Activated T-helper 2 cell treated with anti-CD3 and anti-CD28 coated beads, Interferon-gamma antibody, Interleukin-2, Interleukin-4, amounts not matched to agents 10 μg/mL and 5 μg/mL and 100 μg/mL, durations not matched to agents 14 hours and 24 hours and 36 hours (primary cell): ENCODE measurements around the gene BDKRB2. TPM values are rescaled to one million over a fixed set of nuclear protein-coding genes. Genes with fewer than 3 reads are reported as not detected.

ENCODE experiments used
- DNase-seq: peaks from one replicate; pipeline ENCODE4 v3.0.0; 2021; ENCODE audit warnings: low spot score
- H3K27ac Mint-ChIP-seq: one replicate; pipeline ENCODE4 v1.8.0; 2021; ENCODE audit warnings: mixed read lengths
- H3K27me3 Mint-ChIP-seq: one replicate; pipeline ENCODE4 v1.8.0; 2021; ENCODE audit warnings: low read depth, mixed read lengths
- H3K36me3 Mint-ChIP-seq: one replicate; pipeline ENCODE4 v1.8.0; 2021; ENCODE audit warnings: low read depth, mixed read lengths
- H3K4me1 Mint-ChIP-seq: one replicate; pipeline ENCODE4 v1.8.0; 2021; ENCODE audit warnings: low read depth, mixed read lengths
- H3K4me3 Mint-ChIP-seq: one replicate; pipeline ENCODE4 v1.8.0; 2021; ENCODE audit warnings: low read depth, mild to moderate bottlenecking, moderate library complexity, mixed read lengths
- H3K9me3 Mint-ChIP-seq: one replicate; pipeline ENCODE4 v1.8.0; 2021; ENCODE audit warnings: mixed read lengths
- intact Hi-C: fragments of 100-400 bp; cut with micrococcal nuclease; formaldehyde crosslinking; loops from one replicate; pipeline ENCODE4 v1.15.1; 2023
- total RNA-seq: library from RNA; stranded (reverse); gene quantifications from 2 replicates; pipeline ENCODE4 v1.2.3, GENCODE V29; 2022

BDKRB2 gene
- total RNA-seq, 1 donor from 2014 or later, result not detected

DNA sequence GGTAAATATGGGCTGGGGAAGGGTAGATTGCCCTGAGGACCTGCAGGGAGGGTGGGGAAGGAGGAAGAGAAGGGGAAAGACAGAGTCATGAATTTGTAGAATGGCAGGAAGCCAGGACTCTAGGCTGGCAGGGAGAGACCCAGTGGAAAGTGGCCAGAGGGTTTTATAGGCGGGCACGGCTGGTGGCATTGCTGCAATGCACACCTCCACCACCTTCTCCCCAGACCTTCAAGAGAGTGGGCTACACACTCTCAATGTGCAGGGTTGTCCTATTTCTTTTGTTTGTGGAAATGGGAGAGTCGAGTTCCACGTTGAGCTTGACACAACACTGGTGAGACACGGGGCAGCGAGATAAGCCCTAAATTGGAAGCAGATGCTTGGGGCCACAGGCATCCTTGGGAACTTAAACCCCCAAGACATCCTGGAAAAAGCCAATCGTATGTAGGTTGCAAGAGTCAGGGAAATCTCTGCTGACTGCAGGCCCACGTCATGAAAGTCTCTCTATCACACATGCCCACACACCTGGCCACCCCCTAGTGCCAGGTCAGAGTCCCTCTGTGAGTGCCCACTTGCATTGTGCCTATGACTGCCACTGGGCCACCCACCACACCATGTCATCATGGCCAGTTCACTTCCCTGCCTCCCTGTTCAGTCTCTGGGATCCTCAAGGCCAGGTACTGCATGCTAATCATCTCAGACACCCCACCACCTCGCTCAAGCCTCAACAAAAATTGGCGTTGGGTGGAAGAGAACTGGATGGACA lies 38.0 kb upstream of the BDKRB2 start:
- intact Hi-C loops, result no loop called here
- H3K4me3 Mint-ChIP-seq, result no peak overlapping the region
- no peak overlapping the region for H3K27ac Mint-ChIP-seq
- no peaks in the 10 kb centered on the region for H3K4me1 Mint-ChIP-seq
- H3K36me3 Mint-ChIP-seq, result no peaks in the 10 kb centered on the region
- DNase-seq, result no peak
- no peaks in the 10 kb centered on the region for H3K27me3 Mint-ChIP-seq
- H3K9me3 Mint-ChIP-seq, result no peaks in the 10 kb centered on the region

DNA sequence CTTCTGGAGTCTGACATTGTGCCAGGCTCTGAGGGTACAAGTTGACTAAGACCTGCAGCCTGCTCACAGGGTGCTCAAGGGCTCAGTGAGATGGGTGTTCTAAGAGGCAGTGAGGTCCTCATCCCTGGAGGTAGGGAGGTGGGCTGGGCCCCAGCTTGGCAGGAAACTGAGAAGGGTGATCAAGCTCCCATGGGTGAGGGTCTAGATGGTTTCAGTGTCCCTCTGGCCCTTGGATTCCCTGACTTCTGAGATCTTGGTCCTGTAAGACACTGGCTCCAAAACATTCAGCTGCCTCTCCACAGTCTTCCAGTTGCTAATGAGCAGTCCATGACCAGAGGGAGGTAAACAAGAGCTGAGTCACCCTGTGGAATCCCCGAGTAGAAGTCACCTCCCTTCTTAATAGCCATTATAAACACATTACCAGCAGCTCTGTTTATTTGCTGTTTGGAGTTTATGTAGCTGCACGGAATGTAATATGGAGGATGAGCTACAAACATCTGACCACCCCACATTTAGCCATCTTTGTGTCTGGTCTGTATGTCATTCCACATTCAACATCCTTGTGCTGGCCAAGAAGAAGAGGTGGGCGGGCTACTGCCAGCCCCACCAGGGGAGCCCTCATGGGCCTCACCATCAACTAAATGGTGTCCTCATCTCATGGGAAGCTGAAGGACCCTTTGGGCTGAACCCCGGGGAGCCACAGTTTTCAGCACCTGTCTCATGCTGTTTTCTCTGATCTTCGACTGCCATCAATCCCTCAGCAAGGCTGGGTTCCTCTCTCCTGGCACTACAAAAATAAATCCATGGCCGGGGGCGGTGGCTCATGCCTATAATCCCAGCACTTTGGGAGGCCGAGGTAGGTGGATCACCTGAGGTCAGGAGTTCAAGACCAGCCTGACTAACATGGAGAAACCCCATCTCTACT lies 37.2 kb upstream of the BDKRB2 start:
- H3K9me3 Mint-ChIP-seq, result no peaks in the 10 kb centered on the region
- no peak overlapping the region for H3K4me3 Mint-ChIP-seq
- DNase-seq, result no peak
- no peak overlapping the region for H3K27ac Mint-ChIP-seq
- no peaks in the 10 kb centered on the region for H3K4me1 Mint-ChIP-seq
- intact Hi-C loops, result no loop called here
- H3K27me3 Mint-ChIP-seq, result no peaks in the 10 kb centered on the region
- H3K36me3 Mint-ChIP-seq, result no peaks in the 10 kb centered on the region

DNA sequence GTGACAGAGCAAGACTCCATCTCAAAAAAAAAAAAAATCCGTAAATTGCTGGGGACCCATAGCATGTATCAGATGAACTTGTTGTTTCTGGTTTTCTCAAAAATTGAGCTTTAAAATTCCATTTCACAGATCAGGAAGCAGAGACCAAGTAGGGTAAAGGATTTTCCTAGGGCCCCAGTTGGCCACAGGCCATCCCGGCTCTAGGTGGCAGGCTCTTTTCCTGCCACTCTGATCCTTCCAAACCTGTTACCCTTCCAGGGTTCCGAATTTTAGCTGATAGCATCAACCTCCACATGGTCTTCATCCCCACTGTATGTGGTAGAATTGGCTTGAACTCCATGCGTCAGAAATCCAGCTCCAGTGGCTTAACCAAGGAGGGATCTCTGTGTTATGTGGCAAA lies 36.1 kb upstream of the BDKRB2 start:
- Mint-ChIP-seq H3K4me1 (no peaks in the 10 kb centered on the region), H3K27ac (no peak overlapping the region), H3K36me3 (no peaks in the 10 kb centered on the region), H3K9me3 (no peaks in the 10 kb centered on the region), H3K27me3 (no peaks in the 10 kb centered on the region), H3K4me3 (no peak overlapping the region)
- no peak for DNase-seq
- intact Hi-C loops, result no loop called here

DNA sequence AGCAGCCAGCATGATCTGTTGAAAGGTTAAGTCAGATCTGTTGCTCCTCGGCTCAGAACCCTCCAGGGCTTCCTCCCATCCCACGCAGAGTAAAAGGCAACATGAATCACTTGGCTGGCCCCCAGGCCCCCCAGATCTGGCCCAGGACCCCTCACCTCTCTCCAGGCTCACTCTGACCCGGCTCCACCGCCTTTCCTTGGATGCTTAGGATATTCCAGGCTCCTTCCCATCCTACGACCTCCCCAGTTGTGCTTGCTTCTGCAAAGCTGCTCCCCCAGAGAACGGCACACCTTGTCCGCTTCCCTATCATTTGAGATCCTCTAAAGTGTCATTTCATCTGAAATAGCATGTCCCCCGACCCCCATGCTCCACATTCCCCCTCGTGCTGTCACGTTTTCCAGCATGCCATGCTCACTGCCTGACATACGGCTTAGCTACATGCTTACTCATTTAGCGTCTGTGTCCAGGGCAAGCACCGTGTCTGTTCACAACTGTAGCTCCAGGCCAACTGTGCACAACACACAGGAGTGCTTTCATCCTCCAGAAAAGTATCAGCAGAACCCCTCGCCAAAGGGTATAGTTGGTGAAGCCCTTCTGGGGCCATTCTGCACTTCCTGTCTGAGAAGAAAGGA lies 33.6 kb upstream of the BDKRB2 start:
- H3K27me3 Mint-ChIP-seq, result no peaks in the 10 kb centered on the region
- H3K27ac Mint-ChIP-seq, result no peak overlapping the region
- H3K4me1 Mint-ChIP-seq, result no peaks in the 10 kb centered on the region
- no peaks in the 10 kb centered on the region for H3K36me3 Mint-ChIP-seq
- no peak overlapping the region for H3K4me3 Mint-ChIP-seq
- intact Hi-C loops, result no loop called here
- H3K9me3 Mint-ChIP-seq, result no peaks in the 10 kb centered on the region
- no peak for DNase-seq

DNA sequence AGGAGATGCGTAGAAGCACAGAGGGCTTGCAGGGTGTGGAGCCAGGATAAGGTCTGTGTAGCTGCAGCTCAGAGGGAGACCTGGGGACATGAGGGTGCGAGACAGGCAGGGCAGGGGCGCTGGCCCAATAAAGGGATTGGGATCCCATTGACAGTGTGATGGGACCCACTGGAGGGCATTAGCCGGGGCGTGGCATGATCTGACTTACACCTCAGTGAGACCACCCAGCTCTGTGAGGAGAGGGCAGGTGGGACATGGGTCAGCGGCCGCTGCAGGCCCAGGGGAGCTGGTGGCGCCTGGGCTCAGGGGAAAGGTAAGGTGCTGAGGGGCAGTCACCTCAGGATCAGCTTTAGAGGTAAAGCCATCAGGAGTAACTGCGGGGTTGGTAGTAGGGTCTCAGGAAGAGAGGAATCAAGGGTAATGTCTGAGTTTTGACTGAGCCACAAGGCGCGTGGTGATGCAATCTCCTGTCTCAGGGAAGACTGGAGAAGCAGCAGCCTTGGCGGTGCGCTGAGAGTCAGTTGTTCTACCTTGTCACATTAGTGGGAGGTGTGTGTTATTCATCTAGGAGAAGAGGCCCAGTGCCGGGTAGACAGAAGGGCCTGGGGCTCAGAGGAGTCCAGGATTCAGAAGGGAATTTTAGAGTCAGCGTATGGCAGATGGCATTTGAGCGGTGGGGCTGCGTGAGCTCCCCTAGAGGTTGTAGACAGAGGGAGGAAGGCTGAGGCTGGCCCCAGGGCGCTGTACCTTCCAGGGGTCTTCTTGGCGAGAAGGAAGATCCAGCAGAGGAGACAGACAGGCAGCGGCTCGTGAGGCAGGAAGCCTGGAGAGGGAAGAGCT lies 30.8 kb upstream of the BDKRB2 start:
- no peaks in the 10 kb centered on the region for H3K27me3 Mint-ChIP-seq
- no peaks in the 10 kb centered on the region for H3K4me1 Mint-ChIP-seq
- H3K36me3 Mint-ChIP-seq, result no peaks in the 10 kb centered on the region
- H3K4me3 Mint-ChIP-seq, result no peak overlapping the region
- no peak for DNase-seq
- intact Hi-C loops, result no loop called here
- H3K9me3 Mint-ChIP-seq, result no peaks in the 10 kb centered on the region
- H3K27ac Mint-ChIP-seq, result no peak overlapping the region

DNA sequence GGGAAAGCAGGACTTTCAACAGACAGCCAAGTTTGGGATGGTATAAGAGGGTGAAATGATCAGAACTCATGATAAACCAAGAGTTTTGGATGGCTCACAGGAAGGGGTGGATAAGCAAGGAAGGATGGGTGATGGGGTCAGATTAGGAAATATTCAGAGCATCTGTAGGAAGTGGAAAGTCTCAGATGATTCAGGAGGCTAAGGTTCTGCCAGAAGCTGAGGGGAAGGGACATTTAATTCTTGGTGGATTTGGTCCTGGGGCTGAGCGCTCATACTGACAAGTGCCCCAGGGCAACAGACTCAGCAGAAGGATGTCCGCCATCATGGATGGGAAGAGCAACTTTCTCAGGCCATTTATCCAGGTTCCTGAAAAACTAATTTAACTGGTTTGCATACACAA lies 28.4 kb upstream of the BDKRB2 start:
- no peak for DNase-seq
- Mint-ChIP-seq H3K4me1 (no peaks in the 10 kb centered on the region), H3K36me3 (no peaks in the 10 kb centered on the region), H3K9me3 (no peaks in the 10 kb centered on the region), H3K4me3 (no peak overlapping the region), H3K27ac (no peak overlapping the region), H3K27me3 (no peaks in the 10 kb centered on the region)
- intact Hi-C loops, result no loop called here

DNA sequence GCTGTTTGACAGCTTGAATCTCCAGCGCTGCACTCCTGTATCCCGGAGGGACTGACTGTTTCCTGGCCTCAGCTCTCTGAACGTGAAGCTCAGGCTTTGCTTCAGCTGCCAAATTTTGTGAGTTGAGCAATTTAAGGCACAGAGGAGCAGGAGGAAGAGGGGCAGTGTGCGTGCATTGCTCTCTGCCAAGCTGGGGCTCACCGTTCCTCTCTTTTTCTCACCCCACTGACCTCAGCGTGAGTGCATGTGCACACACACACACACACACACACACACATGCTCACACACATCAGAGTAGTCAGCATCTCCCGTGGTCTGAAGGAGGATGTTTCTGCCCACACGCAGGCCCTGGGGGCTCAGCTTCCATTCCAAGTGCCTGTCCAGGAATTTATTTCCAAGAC lies 27.8 kb upstream of the BDKRB2 start:
- Mint-ChIP-seq H3K27me3 (no peaks in the 10 kb centered on the region), H3K36me3 (no peaks in the 10 kb centered on the region), H3K9me3 (no peaks in the 10 kb centered on the region), H3K27ac (no peak overlapping the region), H3K4me1 (no peaks in the 10 kb centered on the region), H3K4me3 (no peak overlapping the region)
- intact Hi-C loops, result no loop called here
- no peak for DNase-seq

DNA sequence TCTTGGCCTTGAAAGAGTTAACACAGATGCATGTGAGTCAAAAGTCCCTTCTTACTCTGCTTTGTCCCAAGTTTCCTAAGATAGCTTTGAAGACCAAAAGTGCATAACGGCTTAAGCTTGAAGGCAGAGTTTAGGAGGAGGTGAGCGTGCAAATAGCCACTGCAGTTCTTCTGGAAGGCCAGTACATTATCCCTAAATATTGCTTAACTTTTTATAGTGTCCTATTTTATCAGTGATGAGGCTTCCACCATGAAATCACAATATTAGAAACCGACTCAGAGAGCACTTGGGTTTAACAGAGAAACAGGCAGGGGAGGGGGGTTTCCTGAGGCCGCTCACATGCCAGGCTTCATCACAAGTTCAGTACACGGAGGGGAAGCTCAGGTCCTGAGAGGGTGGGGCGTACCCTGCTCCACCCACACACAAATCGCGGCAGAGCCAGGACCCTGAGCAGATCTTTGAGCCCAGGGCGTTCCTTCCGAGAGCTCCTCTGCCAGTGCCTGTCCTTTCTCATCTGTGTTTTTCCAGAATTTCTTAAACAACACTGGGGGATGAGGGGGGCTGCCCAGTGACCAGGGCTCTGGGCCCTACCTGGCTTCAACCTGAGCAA lies 26.8 kb upstream of the BDKRB2 start:
- H3K27me3 Mint-ChIP-seq, result no peaks in the 10 kb centered on the region
- H3K36me3 Mint-ChIP-seq, result no peaks in the 10 kb centered on the region
- no peak overlapping the region for H3K4me3 Mint-ChIP-seq
- H3K4me1 Mint-ChIP-seq, result no peaks in the 10 kb centered on the region
- intact Hi-C loops, result no loop called here
- H3K27ac Mint-ChIP-seq, result no peak overlapping the region
- H3K9me3 Mint-ChIP-seq, result no peaks in the 10 kb centered on the region
- no peak for DNase-seq

DNA sequence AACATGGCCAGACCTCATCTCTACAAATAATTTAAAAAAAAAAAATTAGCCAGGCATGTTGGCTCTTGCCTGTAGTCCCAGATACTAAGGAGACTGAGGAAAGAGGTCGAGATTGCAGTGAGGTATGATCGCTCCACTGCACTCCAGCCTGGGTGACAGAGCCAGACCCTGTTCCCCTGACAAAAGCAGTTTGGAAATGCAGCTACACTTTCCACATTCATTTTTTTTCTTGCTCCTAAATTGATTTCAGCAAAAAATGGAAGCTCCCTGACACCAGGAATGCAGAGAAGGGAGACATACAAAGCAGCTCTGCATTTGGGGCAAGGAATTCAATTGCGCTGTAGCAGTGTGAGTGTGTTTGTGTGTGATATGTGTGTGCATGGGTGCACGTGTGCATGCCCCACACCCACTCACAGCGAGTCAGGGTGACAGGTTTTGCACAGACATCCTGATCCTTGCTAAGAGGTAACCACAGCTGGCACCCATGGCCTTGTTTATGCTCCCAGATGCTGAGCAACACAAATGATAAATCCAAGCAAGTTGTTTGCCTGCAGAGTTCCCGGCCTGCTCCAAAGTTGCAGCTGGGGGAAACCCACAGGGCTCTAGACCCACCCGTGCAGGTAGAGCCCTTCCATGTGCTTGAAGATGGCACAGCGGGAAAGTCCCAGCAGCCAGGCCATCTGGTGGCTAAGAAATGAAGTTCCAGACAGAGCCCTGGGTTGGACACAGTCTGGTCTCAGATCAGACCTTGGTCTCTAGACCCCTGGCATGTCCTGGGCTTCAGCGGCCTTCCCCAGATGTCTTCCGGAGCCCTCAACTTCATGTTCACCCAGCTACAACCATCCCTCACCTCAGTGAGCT lies 25.9 kb upstream of the BDKRB2 start:
- DNase-seq, result no peak
- intact Hi-C loops, result no loop called here

DNA sequence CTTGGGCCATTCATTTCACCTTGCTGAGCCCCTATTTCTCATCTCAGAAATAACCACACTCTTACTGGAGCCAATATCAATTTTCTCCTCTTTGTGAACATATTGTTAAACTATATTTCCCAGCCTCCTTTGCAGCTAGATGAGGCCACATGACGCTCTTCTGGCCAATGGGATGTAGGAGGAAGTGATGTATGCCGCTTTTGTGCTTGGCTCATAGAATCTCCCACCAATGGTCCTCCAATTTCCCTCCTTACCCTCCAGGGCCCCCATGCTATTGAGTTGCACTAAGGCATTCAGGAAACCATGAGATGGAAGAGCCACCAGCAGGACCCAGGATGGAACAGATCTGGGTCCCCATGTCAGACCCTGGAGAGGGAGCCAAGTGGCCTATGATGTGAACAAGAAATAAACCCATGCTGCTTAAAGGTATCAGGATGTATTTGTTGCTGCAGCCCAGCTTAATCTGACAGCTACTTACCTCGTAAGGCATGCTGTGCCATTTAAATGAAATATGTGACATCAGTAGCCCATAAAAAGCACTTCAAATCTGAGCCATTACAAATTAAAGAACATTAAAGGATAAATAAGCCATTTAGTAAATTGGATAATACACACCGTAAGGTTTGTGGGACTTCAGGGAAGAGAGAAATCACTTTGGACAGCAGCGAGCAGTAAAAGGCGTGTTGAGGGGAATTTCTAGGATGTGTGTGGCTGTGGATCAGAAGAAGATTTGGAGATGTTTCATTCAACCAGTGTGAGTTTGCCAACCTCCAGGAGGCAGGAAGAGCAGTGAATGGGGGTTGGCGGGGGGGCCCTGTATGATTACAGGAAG lies 24.4 kb upstream of the BDKRB2 start:
- peaks cover 2% of the 10 kb centered on the region for H3K27me3 Mint-ChIP-seq
- no peak for DNase-seq
- no peaks in the 10 kb centered on the region for H3K9me3 Mint-ChIP-seq
- no peaks in the 10 kb centered on the region for H3K4me1 Mint-ChIP-seq
- H3K4me3 Mint-ChIP-seq, result no peak overlapping the region
- no peak overlapping the region for H3K27ac Mint-ChIP-seq
- H3K36me3 Mint-ChIP-seq, result no peaks in the 10 kb centered on the region
- intact Hi-C loops, result no loop called here

More for the DNA sequence above, 25.9 kb upstream of the BDKRB2 start:
- no peak overlapping the region for H3K4me3 Mint-ChIP-seq
- no peaks in the 10 kb centered on the region for H3K27me3 Mint-ChIP-seq
- no peak overlapping the region for H3K27ac Mint-ChIP-seq
- no peaks in the 10 kb centered on the region for H3K9me3 Mint-ChIP-seq
- no peaks in the 10 kb centered on the region for H3K4me1 Mint-ChIP-seq
- no peaks in the 10 kb centered on the region for H3K36me3 Mint-ChIP-seq
